HG02759 (cell line): Measurements from ENCODE around the gene CAV3.
"Not testable (repeated sequence)": the region's sequence is repeated elsewhere in the genome, so short reads cannot be mapped to it uniquely, and the experiment has no call there.

Experiments
- ATAC-seq: cut with Tn5 transposase; IDR thresholded peaks from one replicate; pipeline ENCODE4 v1.9.1; 2021; ENCODE audit warnings: mild to moderate bottlenecking, moderate library complexity; ENCODE audit not compliant: unreplicated experiment

Gene CAV3

DNA sequence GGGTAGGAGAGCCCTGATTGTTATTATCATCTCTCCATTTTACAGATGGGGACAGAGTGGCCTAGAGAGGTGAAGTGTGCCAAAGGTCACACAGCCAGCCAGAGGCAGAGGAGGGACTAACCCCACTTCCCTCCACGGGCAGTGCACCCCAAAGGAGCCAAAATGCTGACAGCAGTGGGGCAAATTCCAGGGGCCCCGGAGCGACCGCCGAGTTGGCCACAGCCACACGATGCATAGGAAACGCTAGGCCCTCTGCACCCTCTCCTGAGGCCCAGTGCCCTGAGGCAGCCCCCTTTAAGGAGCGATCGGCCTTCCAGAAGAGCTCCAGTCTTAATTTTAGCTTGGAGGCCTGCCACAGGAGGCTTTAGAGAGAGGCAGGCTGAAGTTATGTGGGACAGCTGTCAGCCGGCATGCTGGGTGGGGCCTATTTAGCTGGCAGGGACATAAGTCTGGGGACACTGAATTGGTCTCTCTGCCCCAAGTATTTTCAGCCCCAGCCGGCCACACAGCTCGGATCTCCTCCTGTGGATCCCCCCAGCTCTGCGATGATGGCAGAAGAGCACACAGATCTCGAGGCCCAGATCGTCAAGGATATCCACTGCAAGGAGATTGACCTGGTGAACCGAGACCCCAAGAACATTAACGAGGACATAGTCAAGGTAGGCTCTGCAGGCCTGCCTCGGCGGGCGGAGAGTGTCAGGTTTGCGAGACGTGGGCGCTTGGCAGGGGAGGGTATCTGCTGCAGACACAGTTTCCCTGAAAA lies at the start of gene CAV3:
Gene CAV3 (plus strand): TSS at position 471 of the 763 bp plus-strand sequence. CDS start 75 bp downstream, at position 546.
- no peak for ATAC-seq

DNA sequence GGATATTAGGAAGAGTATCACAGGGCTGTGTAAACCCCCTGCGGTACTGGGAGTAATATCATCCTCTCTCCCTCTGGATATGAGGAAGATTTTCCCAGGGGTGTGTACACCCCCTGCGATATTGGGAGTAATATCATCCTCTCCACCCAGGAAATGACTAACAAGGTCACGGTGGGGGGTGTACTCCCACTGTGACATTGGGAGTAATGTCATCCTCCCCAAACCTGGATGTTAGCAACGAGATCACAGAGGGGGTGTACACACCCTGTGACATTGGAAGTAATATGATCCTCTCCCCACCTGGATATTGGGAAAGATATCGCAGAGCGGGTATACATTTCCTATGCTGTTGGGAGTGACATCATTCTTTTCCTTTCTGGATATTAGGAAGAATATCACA lies 48.6 kb upstream of the CAV3 start:
- ATAC-seq, result not testable (repeated sequence)

DNA sequence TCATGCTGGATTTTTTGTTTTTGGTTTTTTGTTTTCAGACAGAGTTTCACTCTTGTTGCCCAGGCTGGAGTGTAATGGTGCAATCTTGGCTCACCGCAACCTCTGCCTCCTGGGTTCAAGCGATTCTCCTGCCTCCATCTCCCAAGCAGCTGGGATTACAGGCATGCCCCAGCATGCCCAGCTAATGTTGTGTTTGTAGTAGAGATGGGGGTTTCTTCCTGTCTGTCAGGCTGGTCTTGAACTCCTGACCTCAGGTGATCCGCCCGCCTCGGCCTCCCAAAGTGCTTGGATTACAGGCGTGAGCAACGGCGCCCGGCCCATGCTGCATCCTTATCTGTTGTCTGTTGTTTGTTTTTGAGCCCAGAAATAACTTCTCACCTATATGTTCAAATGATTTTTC lies 42.3 kb upstream of the CAV3 start:
- ATAC-seq, result not testable (repeated sequence)

- no peak for ATAC-seq
Measured at GRCh38 chr3:8702560-8702959, 31.0 kb upstream of the CAV3 start.

DNA sequence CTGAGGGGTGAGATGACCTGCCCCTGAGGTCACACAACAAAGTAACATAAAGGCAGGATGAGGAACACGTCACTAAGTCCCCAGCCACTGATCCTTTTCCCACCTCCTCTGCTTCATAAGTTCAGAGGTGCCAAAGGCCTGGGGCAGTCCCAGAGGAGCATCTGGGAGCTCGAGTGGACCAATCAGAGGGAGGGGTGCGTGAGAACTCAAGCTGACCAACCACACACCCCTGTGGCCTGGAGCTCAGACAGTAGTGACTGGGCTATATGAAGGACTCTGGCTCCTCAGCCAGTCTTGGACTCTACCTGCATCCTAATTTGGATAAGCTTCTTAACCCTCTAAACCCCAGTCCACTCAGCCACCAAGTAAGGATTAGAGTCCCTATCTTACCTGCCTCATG lies 28.0 kb upstream of the CAV3 start:
- ATAC-seq, result no peak

DNA sequence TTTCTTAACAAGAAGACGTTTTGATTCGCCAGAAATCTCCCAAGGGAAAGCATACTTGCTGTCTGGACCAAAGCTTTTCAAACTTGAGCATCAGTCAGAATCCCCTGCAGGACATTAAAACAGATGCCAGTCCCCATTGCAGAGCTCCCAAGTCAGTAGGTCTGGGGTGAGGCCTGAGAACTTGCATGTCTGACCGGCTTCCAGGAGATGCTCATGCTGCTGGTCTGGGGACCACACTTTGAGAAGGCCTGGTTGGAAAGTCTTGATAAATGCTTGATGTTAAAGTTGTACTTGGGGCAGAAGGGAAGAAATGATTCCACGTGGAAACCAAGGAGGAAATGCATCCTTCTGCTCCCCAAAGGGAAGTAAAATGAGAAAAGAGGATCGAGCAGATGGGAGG lies 24.3 kb upstream of the CAV3 start:
- ATAC-seq, result no peak

DNA sequence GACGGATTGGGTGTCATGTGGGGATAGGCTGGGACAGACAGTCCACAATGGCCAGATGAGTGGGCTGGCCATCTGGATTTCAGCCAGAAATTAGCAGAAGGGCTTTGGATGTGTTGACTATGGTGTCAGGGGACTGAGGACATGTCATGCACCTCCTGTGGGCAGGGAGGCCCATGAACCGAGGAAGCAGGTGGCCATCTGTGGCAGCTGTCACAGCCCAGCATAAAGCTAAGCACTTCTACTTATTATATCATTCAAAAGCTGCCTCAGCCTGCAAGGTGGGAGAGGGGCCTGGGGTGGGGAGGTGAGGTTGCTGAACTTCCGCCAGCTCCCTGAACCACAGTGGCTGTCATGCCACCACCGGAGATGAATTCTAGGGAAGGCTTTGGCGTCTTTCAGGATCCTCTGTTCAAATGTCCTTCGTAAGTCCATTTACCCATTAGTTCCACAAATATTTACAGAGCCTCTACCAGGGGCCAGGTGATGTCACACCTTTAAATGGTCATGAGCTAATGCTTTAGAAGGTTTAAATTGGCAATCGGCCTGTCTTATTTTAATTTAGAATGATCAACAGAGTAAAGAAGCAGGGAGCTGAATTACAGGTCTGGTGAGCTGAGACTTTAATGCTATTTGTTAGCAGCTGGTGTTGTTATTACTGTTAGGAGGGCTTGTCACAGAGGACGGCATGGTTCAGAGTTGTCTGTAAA lies 23.6 kb upstream of the CAV3 start:
- no peak for ATAC-seq

DNA sequence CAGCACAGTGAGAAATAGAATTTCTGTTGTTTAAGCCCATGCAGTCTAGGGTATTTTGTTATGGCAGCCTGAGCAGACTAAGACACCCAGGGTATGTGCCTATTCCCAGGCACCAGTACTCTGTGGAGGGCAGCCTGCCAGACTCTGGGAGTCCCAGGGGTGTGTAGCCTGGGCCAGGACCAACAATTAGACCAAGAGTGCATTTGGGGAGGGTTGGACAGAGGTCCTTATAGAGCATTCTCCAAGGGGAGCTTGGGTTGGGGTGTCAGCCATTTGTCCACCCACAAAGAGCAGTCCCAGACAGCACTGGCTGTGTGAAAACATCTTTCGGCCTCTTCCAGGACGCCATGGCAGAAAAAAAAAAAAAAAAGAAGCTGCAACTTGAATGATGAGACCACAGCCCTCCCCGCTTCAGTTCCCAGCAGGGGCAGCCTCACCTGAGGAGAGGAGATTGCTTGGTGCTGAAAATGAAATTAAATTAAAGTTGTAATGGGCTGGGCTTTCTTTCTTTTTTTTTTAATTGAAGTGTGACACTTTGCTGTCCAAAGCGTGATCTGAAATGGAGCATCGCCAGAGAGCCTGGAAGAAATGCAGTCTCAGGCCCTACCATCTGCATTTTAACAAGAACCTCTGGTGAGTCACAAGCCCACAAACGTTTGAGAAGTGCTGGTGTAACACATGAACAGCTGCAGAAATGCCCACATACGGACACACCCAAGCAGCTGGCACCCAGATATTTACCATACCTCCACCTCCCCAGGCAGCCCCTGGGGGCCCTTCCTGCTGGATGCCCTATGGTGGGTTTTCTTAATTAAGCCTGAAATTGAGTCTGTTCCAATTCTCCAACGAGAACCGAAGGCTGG lies 21.3 kb upstream of the CAV3 start:
- ATAC-seq, result no peak

- ATAC-seq, result no peak
Measured at GRCh38 chr3:8712908-8713255, 20.7 kb upstream of the CAV3 start.

GRCh38 chr3:8713901-8714759 lies 19.5 kb upstream of the CAV3 start:
- peak; percentile 87 for ATAC-seq

DNA sequence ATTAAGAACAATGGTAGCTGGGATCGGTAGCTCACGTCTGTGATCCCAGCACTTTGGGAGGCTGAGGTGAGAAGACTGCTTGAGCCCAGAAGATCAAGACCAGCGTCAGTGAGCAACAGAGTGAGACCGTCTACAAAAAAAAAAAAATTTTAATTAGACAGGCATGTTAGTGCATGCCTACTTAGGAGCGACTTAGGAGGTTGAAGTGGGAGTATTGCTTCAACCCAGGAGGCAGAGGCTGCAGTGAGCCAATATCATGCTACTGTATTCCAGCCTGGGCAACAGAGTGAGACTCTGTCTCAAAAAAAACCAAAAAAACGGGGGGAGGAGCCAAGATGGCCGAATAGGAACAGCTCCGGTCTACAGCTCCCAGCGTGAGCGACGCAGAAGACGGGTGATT lies 17.8 kb upstream of the CAV3 start:
- not testable (repeated sequence) for ATAC-seq

- ATAC-seq, result no peak
Measured at GRCh38 chr3:8722808-8723207, 10.8 kb upstream of the CAV3 start.

GRCh38 chr3:8723612-8724011 lies 10.0 kb upstream of the CAV3 start:
- no peak for ATAC-seq

GRCh38 chr3:8724108-8724752 lies 9.4 kb upstream of the CAV3 start:
- no peak for ATAC-seq

GRCh38 chr3:8727605-8728512 lies 5.7 kb upstream of the CAV3 start:
- ATAC-seq, result no peak

DNA sequence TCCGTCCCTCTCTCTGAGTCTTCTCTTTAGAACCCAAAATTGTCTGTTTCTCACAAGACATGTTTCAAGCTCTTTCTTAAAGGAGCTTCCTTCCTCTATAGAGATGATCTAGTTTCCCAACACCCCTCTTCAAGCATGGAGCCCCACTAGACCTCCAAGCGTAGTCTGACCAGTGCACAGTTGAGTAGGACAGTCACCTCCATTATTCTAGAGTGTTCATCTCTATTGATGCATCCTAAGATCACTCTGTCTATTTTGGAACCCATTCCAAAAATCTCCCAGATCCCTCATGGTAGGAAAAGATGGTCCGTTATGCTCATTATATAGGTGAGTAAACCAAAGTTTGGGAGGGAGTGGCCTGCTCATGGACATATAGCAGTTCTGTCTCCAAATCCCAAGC lies 4.1 kb upstream of the CAV3 start:
- no peak for ATAC-seq

DNA sequence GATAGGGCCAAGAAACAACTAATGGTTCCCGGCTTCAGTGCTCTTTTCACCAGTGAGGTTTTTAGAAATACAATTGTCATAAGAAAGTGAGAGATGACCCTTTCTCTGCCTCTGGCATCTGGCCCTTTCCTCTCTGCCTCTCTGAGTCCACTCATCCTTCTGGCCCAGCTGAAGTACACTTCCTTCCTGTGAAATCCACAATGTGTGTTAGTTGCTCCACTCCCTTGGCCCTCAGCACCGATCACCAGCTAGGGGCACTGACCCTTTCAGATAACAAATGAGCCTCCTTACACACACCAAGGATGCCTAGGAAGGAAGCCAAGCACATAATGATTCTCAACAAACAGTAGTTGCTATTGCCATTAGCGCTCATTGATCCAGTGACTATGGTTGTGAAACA lies 2.9 kb upstream of the CAV3 start:
- no peak for ATAC-seq

- no peak for ATAC-seq
Measured at GRCh38 chr3:8732413-8732812, 1.2 kb upstream of the CAV3 start.
